ENCODE results near the gene RBM28.

GRCh38 chr7:128349466-128349825 lies 5.7 kb upstream of the RBM28 start:
- TF ChIP-seq CTCF (conservative IDR thresholded peaks at IDR 0.05; ENCODE audit: low read depth, low read length) (no peak), EZH2 (IDR thresholded peaks at IDR 0.05; ENCODE audit: low read length, unreplicated experiment) (no peak)

Data from PC-3 (cell line).